Parathyroid adenoma (tissue), 2 donors: ENCODE data around the gene SIK3.

Experiments
- H2AFZ ChIP-seq: fragments of 300-600 bp; sonication (generic); one replicate; pipeline ENCODE4 v1.7.0; 2017; ENCODE audit warnings: antibody characterized with exemption, mild to moderate bottlenecking
- H3K27ac ChIP-seq: fragments of 300-600 bp; sonication (generic); one replicate; pipeline ENCODE4 v1.7.0; 2017
- H3K27me3 ChIP-seq: fragments of 300-600 bp; sonication (generic); one replicate; pipeline ENCODE4 v1.7.0; 2017; ENCODE audit warnings: low read length; ENCODE audit not compliant: control insufficient read depth, insufficient read depth
- H3K36me3 ChIP-seq: fragments of 300-600 bp; sonication (generic); one replicate; pipeline ENCODE4 v1.7.0; 2017; ENCODE audit warnings: low read length; ENCODE audit not compliant: control insufficient read depth, insufficient read depth
- H3K4me1 ChIP-seq: fragments of 300-600 bp; sonication (generic); one replicate; pipeline ENCODE4 v1.7.0; 2017; ENCODE audit warnings: control low read depth
- H3K4me2 ChIP-seq: fragments of 300-600 bp; sonication (generic); one replicate; pipeline ENCODE4 v1.7.0; 2017; ENCODE audit warnings: low read length
- H3K4me3 ChIP-seq: fragments of 300-600 bp; sonication (generic); one replicate; pipeline ENCODE4 v1.7.0; 2017; ENCODE audit warnings: low read depth, low read length
- H3K79me2 ChIP-seq: fragments of 300-600 bp; sonication (generic); one replicate; pipeline ENCODE4 v1.7.0; 2017; ENCODE audit warnings: control low read depth
- H3K9ac ChIP-seq: fragments of 300-600 bp; sonication (generic); one replicate; pipeline ENCODE4 v1.7.0; 2017; ENCODE audit warnings: mild to moderate bottlenecking
- H3K9me3 ChIP-seq: fragments of 300-600 bp; sonication (generic); one replicate; pipeline ENCODE4 v1.7.0; 2017; ENCODE audit warnings: low read length; ENCODE audit not compliant: control insufficient read depth
- CTCF ChIP-seq: fragments of 300-600 bp; sonication (generic); IDR thresholded peaks from one replicate; pipeline ENCODE4 v1.7.0; 2017; ENCODE audit warnings: antibody characterized with exemption, mild to moderate bottlenecking
- donor health status: primary hyperparathyroidism.

SIK3 gene

GRCh38 chr11:116901211-116901610 lies 197.0 kb downstream of the SIK3 start:
- H3K4me1 ChIP-seq = no peaks in the 10 kb centered on the region
- H3K36me3 ChIP-seq = no peaks in the 10 kb centered on the region
- no peaks in the 10 kb centered on the region for H3K9me3 ChIP-seq
- no peak overlapping the region for H3K4me3 ChIP-seq
- no peaks in the 10 kb centered on the region for H3K79me2 ChIP-seq
- TF ChIP-seq CTCF = no peak
- no peak overlapping the region for H3K9ac ChIP-seq
- no peak overlapping the region for H2AFZ ChIP-seq
- H3K27me3 ChIP-seq = no peaks in the 10 kb centered on the region
- no peak overlapping the region for H3K27ac ChIP-seq
- H3K4me2 ChIP-seq = no peak overlapping the region

DNA sequence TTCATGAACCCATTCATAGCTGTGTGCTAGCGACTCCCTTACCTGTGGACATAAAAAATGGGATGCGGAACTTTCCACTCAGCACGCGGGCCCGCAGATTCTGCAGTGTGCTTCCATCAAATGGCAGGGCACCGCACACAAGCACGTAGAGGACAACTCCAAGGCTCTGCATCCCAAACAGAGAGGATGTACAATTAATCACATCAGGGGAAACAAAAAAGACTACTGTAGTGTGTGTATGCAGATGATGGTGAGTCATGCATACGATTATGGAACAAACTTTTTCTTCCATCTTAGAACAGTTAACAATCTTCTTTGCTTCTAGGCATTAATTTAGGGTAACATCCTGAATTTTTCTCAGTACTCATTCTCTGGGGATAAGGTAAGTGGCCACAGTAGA lies 202.0 kb downstream of the SIK3 start:
- H3K4me2 ChIP-seq = no peak overlapping the region
- no peak overlapping the region for H3K27ac ChIP-seq
- no peaks in the 10 kb centered on the region for H3K79me2 ChIP-seq
- H3K9ac ChIP-seq = no peak overlapping the region
- H2AFZ ChIP-seq = no peak overlapping the region
- no peak overlapping the region for H3K4me3 ChIP-seq
- no peak for TF ChIP-seq CTCF
- no peaks in the 10 kb centered on the region for H3K36me3 ChIP-seq
- H3K27me3 ChIP-seq = no peaks in the 10 kb centered on the region
- no peaks in the 10 kb centered on the region for H3K9me3 ChIP-seq
- H3K4me1 ChIP-seq = no peaks in the 10 kb centered on the region

DNA sequence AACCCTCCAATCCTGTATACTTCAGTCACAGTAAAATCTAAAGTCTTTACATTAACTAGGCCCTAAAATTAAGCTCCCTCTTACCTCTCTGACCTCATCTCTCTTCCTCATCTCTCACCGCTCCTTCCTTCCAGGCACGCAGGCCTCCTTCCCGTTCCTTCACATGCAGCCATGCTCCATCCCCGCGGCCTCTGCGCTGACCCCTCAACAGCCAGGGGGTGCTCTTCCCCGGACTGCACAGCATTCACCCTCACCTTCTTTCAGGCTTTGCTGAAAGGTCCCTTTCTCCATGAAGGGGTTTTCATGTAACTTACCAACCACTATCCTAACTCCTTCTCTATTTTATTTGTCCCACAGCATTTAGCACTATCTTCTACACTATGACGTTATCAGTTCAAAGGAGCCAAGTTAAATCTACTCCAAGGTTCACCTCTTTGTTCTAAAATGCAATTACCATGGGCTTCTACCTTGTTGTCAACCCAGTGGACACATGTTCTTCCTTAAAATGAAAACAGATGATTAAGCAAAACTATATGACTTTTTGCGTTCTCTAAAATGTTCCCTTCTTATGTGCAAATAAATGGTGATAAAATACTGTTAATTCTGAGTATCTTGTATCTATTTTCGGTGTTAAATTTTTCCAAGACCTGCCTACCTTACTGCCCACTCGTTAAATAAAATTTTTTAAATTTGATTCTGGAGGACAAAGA lies 203.0 kb downstream of the SIK3 start:
- Histone ChIP-seq H3K27ac (no peak overlapping the region), H3K79me2 (no peaks in the 10 kb centered on the region), H3K4me3 (no peak overlapping the region), H3K27me3 (no peaks in the 10 kb centered on the region), H3K4me1 (no peaks in the 10 kb centered on the region), H3K36me3 (no peaks in the 10 kb centered on the region), H3K4me2 (no peak overlapping the region), H2AFZ (no peak overlapping the region), H3K9ac (no peak overlapping the region), H3K9me3 (no peaks in the 10 kb centered on the region)
- peak; percentile 30 for TF ChIP-seq CTCF

DNA sequence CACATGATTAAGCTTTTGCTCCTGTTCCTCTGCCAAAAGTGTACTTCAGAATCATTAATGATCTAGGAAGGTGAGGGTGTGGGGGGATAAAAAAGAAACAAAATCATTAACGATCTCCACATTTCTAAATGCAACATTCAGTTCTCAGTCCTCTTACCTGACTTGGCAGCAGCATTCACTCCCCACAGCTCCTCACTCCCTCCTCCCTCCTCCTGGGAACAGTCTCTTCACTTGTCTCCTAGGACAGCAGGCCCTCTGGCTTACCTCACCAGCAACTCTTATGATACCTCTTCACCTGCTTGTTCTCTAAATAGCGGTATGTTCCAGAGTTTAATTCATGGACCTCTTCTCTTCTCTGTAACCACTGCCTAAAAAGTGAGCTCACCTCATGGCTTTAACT lies 204.3 kb downstream of the SIK3 start:
- H3K9ac ChIP-seq = no peak overlapping the region
- no peaks in the 10 kb centered on the region for H3K36me3 ChIP-seq
- no peak overlapping the region for H3K4me2 ChIP-seq
- H3K4me1 ChIP-seq = no peaks in the 10 kb centered on the region
- H3K9me3 ChIP-seq = no peaks in the 10 kb centered on the region
- no peak overlapping the region for H3K4me3 ChIP-seq
- no peaks in the 10 kb centered on the region for H3K27me3 ChIP-seq
- no peak for TF ChIP-seq CTCF
- H3K79me2 ChIP-seq = no peaks in the 10 kb centered on the region
- no peak overlapping the region for H3K27ac ChIP-seq
- no peak overlapping the region for H2AFZ ChIP-seq

DNA sequence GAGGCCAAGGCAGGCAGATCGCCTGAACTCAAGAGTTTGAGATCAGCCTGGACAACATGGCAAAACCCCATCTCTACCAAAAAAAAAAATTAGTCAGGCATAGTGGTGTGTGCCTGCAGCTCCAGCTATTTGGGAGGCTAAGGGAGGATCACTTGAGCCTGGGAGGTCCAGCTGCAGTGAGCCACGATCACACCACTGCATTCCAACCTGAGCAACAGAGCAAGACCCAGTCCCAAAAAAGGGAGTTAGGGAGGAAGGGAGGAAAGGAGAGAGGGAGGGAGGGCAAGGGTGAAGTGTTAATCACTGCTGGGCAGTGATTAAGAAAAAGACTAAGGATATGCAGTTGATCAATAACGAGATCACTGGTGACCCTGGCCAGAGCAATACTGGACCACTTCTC lies 204.8 kb downstream of the SIK3 start:
- Histone ChIP-seq H3K4me2 (no peak overlapping the region), H3K27ac (no peak overlapping the region), H3K9me3 (no peaks in the 10 kb centered on the region), H3K4me1 (no peaks in the 10 kb centered on the region), H3K4me3 (no peak overlapping the region), H3K79me2 (no peaks in the 10 kb centered on the region), H3K36me3 (no peaks in the 10 kb centered on the region), H3K27me3 (no peaks in the 10 kb centered on the region), H3K9ac (no peak overlapping the region), H2AFZ (no peak overlapping the region)
- no peak for TF ChIP-seq CTCF
